ENCODE measurements around the gene FOLR2.
"Not testable (repeated sequence)": the region's sequence is repeated elsewhere in the genome, so short reads cannot be mapped to it uniquely, and the experiment has no call there.

Gene FOLR2

GRCh38 chr11:72216638-72217037 is at the start of gene FOLR2:
TSS of gene FOLR2 (plus strand) at chr11:72216794. CDS start at chr11:72218585, 1,791 bp downstream.
- POLR2A ChIA-PET = no interaction called here
- no peak for TF ChIP-seq CTCF (IDR thresholded peaks at IDR 0.05; ENCODE audit: control extremely low read depth, extremely low read depth, low read depth, missing control alignments)
- CTCF ChIA-PET = interaction anchor here (1.2 kb wide), 1 partner anchor 191 kb away, joined by 3 read pairs; no protein-coding TSS in a partner anchor
- no peak for DNase-seq (ENCODE audit: extremely low spot score)

GRCh38 chr11:72169046-72169555 is 47.5 kb upstream of the FOLR2 start:
- DNase-seq (ENCODE audit: extremely low spot score); POLR2A ChIA-PET: not testable (repeated sequence)
- CTCF ChIA-PET = interaction anchor here (1.9 kb wide), 1 partner anchor 13 kb away, joined by 3 read pairs; no protein-coding TSS in a partner anchor

GRCh38 chr11:72169754-72170153 is 46.8 kb upstream of the FOLR2 start:
- POLR2A ChIA-PET; DNase-seq (ENCODE audit: extremely low spot score): not testable (repeated sequence)
- CTCF ChIA-PET = interaction anchor here (1.0 to 1.9 kb wide), 2 partner anchors 12 to 13 kb away, joined by 3 read pairs; no protein-coding TSS in a partner anchor

GRCh38 chr11:72172043-72172442 is 44.6 kb upstream of the FOLR2 start:
- CTCF ChIA-PET = interaction anchor here (1.3 to 3.5 kb wide), 2 partner anchors 12 to 28 kb away, joined by 3 to 15 read pairs; no protein-coding TSS in a partner anchor
- POLR2A ChIA-PET; DNase-seq (ENCODE audit: extremely low spot score): not testable (repeated sequence)

- TF ChIP-seq CTCF (IDR thresholded peaks at IDR 0.05; ENCODE audit: control extremely low read depth, extremely low read depth, low read depth, missing control alignments) = no peak
- ChIA-PET POLR2A (no interaction called here), CTCF (interaction anchor here (1.3 to 3.5 kb wide), 2 partner anchors 11 to 29 kb away, joined by 3 to 15 read pairs; no protein-coding TSS in a partner anchor)
- DNase-seq (ENCODE audit: extremely low spot score) = no peak
Observed at GRCh38 chr11:72173291-72173690, 43.3 kb upstream of the FOLR2 start.

GRCh38 chr11:72174302-72175070 is 42.1 kb upstream of the FOLR2 start:
- DNase-seq (ENCODE audit: extremely low spot score) = no peak
- TF ChIP-seq CTCF (IDR thresholded peaks at IDR 0.05; ENCODE audit: control extremely low read depth, extremely low read depth, low read depth, missing control alignments) = no peak
- POLR2A ChIA-PET = no interaction called here
- CTCF ChIA-PET = interaction anchor here (1.0 to 3.5 kb wide), 5 partner anchors 9 to 257 kb away, joined by 3 to 15 read pairs (median 3); no protein-coding TSS in a partner anchor

- POLR2A ChIA-PET = no interaction called here
- DNase-seq (ENCODE audit: extremely low spot score) = no peak
- no peak for TF ChIP-seq CTCF (IDR thresholded peaks at IDR 0.05; ENCODE audit: control extremely low read depth, extremely low read depth, low read depth, missing control alignments)
- CTCF ChIA-PET = interaction anchor here (0.9 to 1.3 kb wide), 2 partner anchors 34 to 253 kb away, joined by 3 to 5 read pairs; no protein-coding TSS in a partner anchor
Observed at GRCh38 chr11:72177656-72178055, 38.9 kb upstream of the FOLR2 start.

All from GM10248 (cell line).